HEK293 (cell line): ENCODE data around the gene NAALADL2.

Experiments used
- CTCF ChIA-PET: fragments of 350-600 bp; formaldehyde crosslinking; extraction: SDS; loops from one replicate; lab custom pipeline; 2021; ENCODE audit warnings: antibody characterized with exemption; lab: Yijun Ruan, JAX
- POLR2A ChIA-PET: fragments of 300-600 bp; formaldehyde crosslinking; extraction: SDS; loops from one replicate; lab custom pipeline; 2020; ENCODE audit warnings: antibody characterized with exemption, inconsistent platforms; lab: Yijun Ruan, JAX
- H3K27ac ChIP-seq: fragments of 200-500 bp; sonication (Bioruptor generic); 2 replicates; pipeline ENCODE4 v1.5.1; 2014; ENCODE audit warnings: low read depth, low read length, control low read depth, inconsistent platforms; ENCODE audit errors: extremely low read depth
- H3K36me3 ChIP-seq, 2 experiments: fragments of 200-500 bp in 1 of 2; sonication (Bioruptor generic) in 1 of 2; 1 replicate in 1 of 2; 2 replicates in 1 of 2; pipeline ENCODE4 v1.5.1; 2014 to 2017; ENCODE audit warnings: inconsistent platforms in 2 of 2, low read length in 2 of 2; ENCODE audit not compliant: control insufficient read depth in 2 of 2, insufficient read depth in 1 of 2
- H3K4me1 ChIP-seq: fragments of 200-500 bp; sonication (Bioruptor generic); 2 replicates; pipeline ENCODE4 v1.5.1; 2014; ENCODE audit warnings: mild to moderate bottlenecking, low read length, inconsistent platforms; ENCODE audit not compliant: control insufficient read depth, insufficient read depth
- H3K4me3 ChIP-seq: 2 replicates; pipeline ENCODE4 v1.5.1; 2011; ENCODE audit warnings: low read depth, mild to moderate bottlenecking, control low read depth, low read length, moderate library complexity
- H3K9me3 ChIP-seq: fragments of 200-500 bp; sonication (Bioruptor generic); 2 replicates; pipeline ENCODE4 v1.5.1; 2014; ENCODE audit warnings: low read depth, low read length, inconsistent platforms; ENCODE audit not compliant: control insufficient read depth, insufficient read depth
- KLF1 ChIP-seq: fragments of 450-650 bp; formaldehyde crosslinking; IDR thresholded peaks from 2 replicates; pipeline ENCODE4 v1.5.1; 2016; ENCODE audit warnings: missing biosample characterization, missing genetic modification characterization
- KLF16 ChIP-seq: fragments of 450-650 bp; formaldehyde crosslinking; IDR thresholded peaks from 2 replicates; pipeline ENCODE4 v1.5.1; 2017; ENCODE audit warnings: missing biosample characterization, missing genetic modification characterization
- KLF7 ChIP-seq: fragments of 450-650 bp; formaldehyde crosslinking; IDR thresholded peaks from 2 replicates; pipeline ENCODE4 v1.5.1; 2016; ENCODE audit warnings: missing biosample characterization, missing genetic modification characterization, borderline replicate concordance
- KLF9 ChIP-seq: fragments of 450-650 bp; formaldehyde crosslinking; IDR thresholded peaks from 2 replicates; pipeline ENCODE4 v1.5.1; 2016; ENCODE audit warnings: missing biosample characterization, missing genetic modification characterization, low read depth
- RBAK ChIP-seq: fragments of 450-650 bp; formaldehyde crosslinking; IDR thresholded peaks from 2 replicates; pipeline ENCODE4 v1.5.1; 2016; ENCODE audit warnings: missing biosample characterization, missing genetic modification characterization
- SP7 ChIP-seq: fragments of 450-650 bp; formaldehyde crosslinking; IDR thresholded peaks from 2 replicates; pipeline ENCODE4 v1.5.1; 2016; ENCODE audit warnings: missing biosample characterization, missing genetic modification characterization
- ZNF114 ChIP-seq: fragments of 450-650 bp; formaldehyde crosslinking; IDR thresholded peaks from 2 replicates; pipeline ENCODE4 v1.5.0; 2017; ENCODE audit warnings: missing biosample characterization, missing genetic modification characterization
- ZNF138 ChIP-seq: fragments of 450-650 bp; formaldehyde crosslinking; IDR thresholded peaks from 2 replicates; pipeline ENCODE4 v1.5.1; 2016; ENCODE audit warnings: missing biosample characterization, missing genetic modification characterization, borderline replicate concordance
- ZNF19 ChIP-seq: fragments of 450-650 bp; formaldehyde crosslinking; IDR thresholded peaks from 2 replicates; pipeline ENCODE4; 2016; ENCODE audit warnings: missing biosample characterization, missing genetic modification characterization, low read depth
- ZNF223 ChIP-seq: fragments of 450-650 bp; formaldehyde crosslinking; IDR thresholded peaks from 2 replicates; pipeline ENCODE4 v1.5.1; 2016; ENCODE audit warnings: missing biosample characterization, missing genetic modification characterization
- ZNF23 ChIP-seq: fragments of 450-650 bp; formaldehyde crosslinking; IDR thresholded peaks from 2 replicates; pipeline ENCODE4 v1.5.1; 2016; ENCODE audit warnings: missing biosample characterization, missing genetic modification characterization, borderline replicate concordance
- ZNF37A ChIP-seq: fragments of 450-650 bp; IDR thresholded peaks from 2 replicates; pipeline ENCODE4 v1.5.1; 2018; ENCODE audit warnings: missing biosample characterization, missing genetic modification characterization
- ZNF449 ChIP-seq: fragments of 450-650 bp; formaldehyde crosslinking; IDR thresholded peaks from 2 replicates; pipeline ENCODE4 v1.5.1; 2017; ENCODE audit warnings: missing biosample characterization, mild to moderate bottlenecking, missing genetic modification characterization, moderate library complexity
- ZNF555 ChIP-seq: fragments of 450-650 bp; formaldehyde crosslinking; conservative IDR thresholded peaks from 2 replicates; pipeline ENCODE4 v1.5.1; 2017; ENCODE audit warnings: missing biosample characterization, mild to moderate bottlenecking, missing genetic modification characterization, inconsistent platforms
- ZNF677 ChIP-seq: fragments of 450-650 bp; IDR thresholded peaks from 2 replicates; pipeline ENCODE4 v1.5.0; 2018; ENCODE audit warnings: missing biosample characterization, mild to moderate bottlenecking, missing genetic modification characterization, moderate library complexity
- ZNF701 ChIP-seq: fragments of 450-650 bp; formaldehyde crosslinking; IDR thresholded peaks from 2 replicates; pipeline ENCODE4 v1.5.1; 2016; ENCODE audit warnings: missing biosample characterization, missing genetic modification characterization
- ZNF707 ChIP-seq: fragments of 450-650 bp; formaldehyde crosslinking; IDR thresholded peaks from 2 replicates; pipeline ENCODE4 v1.5.1; 2016; ENCODE audit warnings: missing biosample characterization, missing genetic modification characterization
- ZNF747 ChIP-seq: fragments of 450-650 bp; formaldehyde crosslinking; IDR thresholded peaks from 2 replicates; pipeline ENCODE4 v1.5.1; 2016; ENCODE audit warnings: missing biosample characterization, missing genetic modification characterization
- ZNF792 ChIP-seq: fragments of 450-650 bp; formaldehyde crosslinking; IDR thresholded peaks from 2 replicates; pipeline ENCODE4 v1.5.1; 2016; ENCODE audit warnings: missing biosample characterization, missing genetic modification characterization
- TF ChIP-seq, protein P1 (sequence below): fragments of 450-650 bp; formaldehyde crosslinking; IDR thresholded peaks from 2 replicates; pipeline ENCODE4 v1.5.1; 2016; ENCODE audit warnings: missing biosample characterization, missing genetic modification characterization
- TF ChIP-seq, protein P2 (sequence below): sonication (generic); formaldehyde crosslinking; IDR thresholded peaks from 2 replicates; pipeline ENCODE4 v1.8.1; 2022; ENCODE audit warnings: mild to moderate bottlenecking, moderate library complexity, missing genetic modification reagents
- TF ChIP-seq, protein P3 (sequence below): fragments of 450-650 bp; formaldehyde crosslinking; IDR thresholded peaks from 2 replicates; pipeline ENCODE4 v1.5.1; 2016; ENCODE audit warnings: missing biosample characterization, missing genetic modification characterization
- TF ChIP-seq, protein P4 (sequence below): fragments of 450-650 bp; formaldehyde crosslinking; IDR thresholded peaks from 2 replicates; pipeline ENCODE4 v1.5.1; 2016; ENCODE audit warnings: missing biosample characterization, missing genetic modification characterization

Gene NAALADL2

DNA sequence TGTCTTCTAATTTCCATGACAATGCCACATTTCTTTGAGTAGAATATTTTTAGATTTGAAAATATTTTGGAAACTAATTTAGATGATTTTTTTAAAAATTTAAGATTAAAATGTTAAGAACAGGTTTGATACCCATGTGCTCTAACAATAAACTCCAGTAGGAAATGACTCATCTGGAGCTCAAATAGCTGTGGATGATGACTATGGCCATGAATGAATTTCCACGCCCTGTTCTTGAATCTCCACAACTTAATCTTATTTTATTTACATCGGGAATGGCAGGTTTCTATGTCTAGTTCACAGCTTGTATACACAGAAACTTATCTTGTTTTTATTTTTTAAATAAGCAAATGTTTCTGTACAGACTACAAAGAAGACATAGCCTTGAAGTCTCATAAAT, 726.8 kb downstream of the NAALADL2 start:
- no peak overlapping the region for H3K27ac ChIP-seq
- H3K36me3 ChIP-seq, result no peaks in the 10 kb centered on the region
- TF ChIP-seq ZNF707 (tag by site-specific recombination), result no peak
- TF ChIP-seq, protein P1, sequence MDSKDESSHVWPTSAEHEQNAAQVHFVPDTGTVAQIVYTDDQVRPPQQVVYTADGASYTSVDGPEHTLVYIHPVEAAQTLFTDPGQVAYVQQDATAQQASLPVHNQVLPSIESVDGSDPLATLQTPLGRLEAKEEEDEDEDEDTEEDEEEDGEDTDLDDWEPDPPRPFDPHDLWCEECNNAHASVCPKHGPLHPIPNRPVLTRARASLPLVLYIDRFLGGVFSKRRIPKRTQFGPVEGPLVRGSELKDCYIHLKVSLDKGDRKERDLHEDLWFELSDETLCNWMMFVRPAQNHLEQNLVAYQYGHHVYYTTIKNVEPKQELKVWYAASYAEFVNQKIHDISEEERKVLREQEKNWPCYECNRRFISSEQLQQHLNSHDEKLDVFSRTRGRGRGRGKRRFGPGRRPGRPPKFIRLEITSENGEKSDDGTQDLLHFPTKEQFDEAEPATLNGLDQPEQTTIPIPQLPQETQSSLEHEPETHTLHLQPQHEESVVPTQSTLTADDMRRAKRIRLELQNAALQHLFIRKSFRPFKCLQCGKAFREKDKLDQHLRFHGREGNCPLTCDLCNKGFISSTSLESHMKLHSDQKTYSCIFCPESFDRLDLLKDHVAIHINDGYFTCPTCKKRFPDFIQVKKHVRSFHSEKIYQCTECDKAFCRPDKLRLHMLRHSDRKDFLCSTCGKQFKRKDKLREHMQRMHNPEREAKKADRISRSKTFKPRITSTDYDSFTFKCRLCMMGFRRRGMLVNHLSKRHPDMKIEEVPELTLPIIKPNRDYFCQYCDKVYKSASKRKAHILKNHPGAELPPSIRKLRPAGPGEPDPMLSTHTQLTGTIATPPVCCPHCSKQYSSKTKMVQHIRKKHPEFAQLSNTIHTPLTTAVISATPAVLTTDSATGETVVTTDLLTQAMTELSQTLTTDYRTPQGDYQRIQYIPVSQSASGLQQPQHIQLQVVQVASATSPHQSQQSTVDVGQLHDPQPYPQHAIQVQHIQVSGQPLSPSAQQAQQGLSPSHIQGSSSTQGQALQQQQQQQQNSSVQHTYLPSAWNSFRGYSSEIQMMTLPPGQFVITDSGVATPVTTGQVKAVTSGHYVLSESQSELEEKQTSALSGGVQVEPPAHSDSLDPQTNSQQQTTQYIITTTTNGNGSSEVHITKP (tag by site-specific recombination), result no peak
- no peak for TF ChIP-seq ZNF19 (tag by site-specific recombination)
- TF ChIP-seq SP7 (tag by site-specific recombination), result no peak
- no peak for TF ChIP-seq KLF1 (tag by site-specific recombination)
- TF ChIP-seq ZNF37A (tag by site-specific recombination), result no peak
- no peak for TF ChIP-seq ZNF114 (tag by site-specific recombination)
- no peak for TF ChIP-seq RBAK (tag by site-specific recombination)
- no peak for TF ChIP-seq ZNF555 (tag by site-specific recombination)
- no peak for TF ChIP-seq ZNF701 (tag by site-specific recombination)
- TF ChIP-seq ZNF792, result no peak
- TF ChIP-seq, protein P2, sequence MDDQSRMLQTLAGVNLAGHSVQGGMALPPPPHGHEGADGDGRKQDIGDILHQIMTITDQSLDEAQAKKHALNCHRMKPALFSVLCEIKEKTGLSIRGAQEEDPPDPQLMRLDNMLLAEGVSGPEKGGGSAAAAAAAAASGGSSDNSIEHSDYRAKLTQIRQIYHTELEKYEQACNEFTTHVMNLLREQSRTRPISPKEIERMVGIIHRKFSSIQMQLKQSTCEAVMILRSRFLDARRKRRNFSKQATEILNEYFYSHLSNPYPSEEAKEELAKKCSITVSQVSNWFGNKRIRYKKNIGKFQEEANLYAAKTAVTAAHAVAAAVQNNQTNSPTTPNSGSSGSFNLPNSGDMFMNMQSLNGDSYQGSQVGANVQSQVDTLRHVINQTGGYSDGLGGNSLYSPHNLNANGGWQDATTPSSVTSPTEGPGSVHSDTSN (CRISPR knock-in tag), result no peak
- no peak for TF ChIP-seq ZNF747 (tag by site-specific recombination)
- no peak for TF ChIP-seq KLF7
- no peak for TF ChIP-seq ZNF223
- TF ChIP-seq KLF16 (tag by site-specific recombination), result no peak
- TF ChIP-seq ZNF23 (tag by site-specific recombination), result no peak
- TF ChIP-seq, protein P3, sequence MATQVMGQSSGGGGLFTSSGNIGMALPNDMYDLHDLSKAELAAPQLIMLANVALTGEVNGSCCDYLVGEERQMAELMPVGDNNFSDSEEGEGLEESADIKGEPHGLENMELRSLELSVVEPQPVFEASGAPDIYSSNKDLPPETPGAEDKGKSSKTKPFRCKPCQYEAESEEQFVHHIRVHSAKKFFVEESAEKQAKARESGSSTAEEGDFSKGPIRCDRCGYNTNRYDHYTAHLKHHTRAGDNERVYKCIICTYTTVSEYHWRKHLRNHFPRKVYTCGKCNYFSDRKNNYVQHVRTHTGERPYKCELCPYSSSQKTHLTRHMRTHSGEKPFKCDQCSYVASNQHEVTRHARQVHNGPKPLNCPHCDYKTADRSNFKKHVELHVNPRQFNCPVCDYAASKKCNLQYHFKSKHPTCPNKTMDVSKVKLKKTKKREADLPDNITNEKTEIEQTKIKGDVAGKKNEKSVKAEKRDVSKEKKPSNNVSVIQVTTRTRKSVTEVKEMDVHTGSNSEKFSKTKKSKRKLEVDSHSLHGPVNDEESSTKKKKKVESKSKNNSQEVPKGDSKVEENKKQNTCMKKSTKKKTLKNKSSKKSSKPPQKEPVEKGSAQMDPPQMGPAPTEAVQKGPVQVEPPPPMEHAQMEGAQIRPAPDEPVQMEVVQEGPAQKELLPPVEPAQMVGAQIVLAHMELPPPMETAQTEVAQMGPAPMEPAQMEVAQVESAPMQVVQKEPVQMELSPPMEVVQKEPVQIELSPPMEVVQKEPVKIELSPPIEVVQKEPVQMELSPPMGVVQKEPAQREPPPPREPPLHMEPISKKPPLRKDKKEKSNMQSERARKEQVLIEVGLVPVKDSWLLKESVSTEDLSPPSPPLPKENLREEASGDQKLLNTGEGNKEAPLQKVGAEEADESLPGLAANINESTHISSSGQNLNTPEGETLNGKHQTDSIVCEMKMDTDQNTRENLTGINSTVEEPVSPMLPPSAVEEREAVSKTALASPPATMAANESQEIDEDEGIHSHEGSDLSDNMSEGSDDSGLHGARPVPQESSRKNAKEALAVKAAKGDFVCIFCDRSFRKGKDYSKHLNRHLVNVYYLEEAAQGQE (tag by site-specific recombination), result no peak
- no peak for TF ChIP-seq ZNF677
- TF ChIP-seq ZNF138, result no peak
- no peak overlapping the region for H3K4me3 ChIP-seq
- H3K9me3 ChIP-seq, result no peaks in the 10 kb centered on the region
- CTCF ChIA-PET, result no interaction called here
- POLR2A ChIA-PET, result no interaction called here
- no peaks in the 10 kb centered on the region for H3K4me1 ChIP-seq

DNA sequence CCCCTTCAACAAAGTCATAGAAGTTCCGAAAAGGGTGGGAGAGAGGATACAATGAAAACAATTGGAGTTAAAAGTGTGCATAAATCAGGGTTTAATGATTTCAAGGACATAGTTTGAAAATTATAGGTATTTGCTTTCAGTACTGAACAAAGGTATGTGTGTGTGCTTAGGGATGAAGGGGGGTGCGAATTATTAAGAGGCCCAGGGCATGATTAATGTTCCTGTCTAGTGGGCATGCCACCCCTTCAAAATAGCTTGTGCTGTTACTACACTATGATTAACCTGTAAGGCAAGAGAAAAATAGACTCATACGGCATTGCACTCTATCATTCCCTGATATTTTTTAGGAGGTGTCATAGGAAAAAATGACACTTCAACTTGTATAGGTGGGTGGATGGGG, 731.6 kb downstream of the NAALADL2 start:
- no peak overlapping the region for H3K27ac ChIP-seq
- H3K9me3 ChIP-seq, result no peaks in the 10 kb centered on the region
- TF ChIP-seq ZNF449 (tag by site-specific recombination), result no peak
- TF ChIP-seq, protein P4, sequence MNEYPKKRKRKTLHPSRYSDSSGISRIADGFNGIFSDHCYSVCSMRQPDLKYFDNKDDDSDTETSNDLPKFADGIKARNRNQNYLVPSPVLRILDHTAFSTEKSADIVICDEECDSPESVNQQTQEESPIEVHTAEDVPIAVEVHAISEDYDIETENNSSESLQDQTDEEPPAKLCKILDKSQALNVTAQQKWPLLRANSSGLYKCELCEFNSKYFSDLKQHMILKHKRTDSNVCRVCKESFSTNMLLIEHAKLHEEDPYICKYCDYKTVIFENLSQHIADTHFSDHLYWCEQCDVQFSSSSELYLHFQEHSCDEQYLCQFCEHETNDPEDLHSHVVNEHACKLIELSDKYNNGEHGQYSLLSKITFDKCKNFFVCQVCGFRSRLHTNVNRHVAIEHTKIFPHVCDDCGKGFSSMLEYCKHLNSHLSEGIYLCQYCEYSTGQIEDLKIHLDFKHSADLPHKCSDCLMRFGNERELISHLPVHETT (tag by site-specific recombination), result no peak
- TF ChIP-seq KLF9 (tag by site-specific recombination), result no peak
- TF ChIP-seq, protein P2 (CRISPR knock-in tag), result no peak
- CTCF ChIA-PET, result no interaction called here
- H3K36me3 ChIP-seq, result no peaks in the 10 kb centered on the region
- H3K4me3 ChIP-seq, result no peak overlapping the region
- POLR2A ChIA-PET, result no interaction called here
- H3K4me1 ChIP-seq, result no peaks in the 10 kb centered on the region
